LHCN-M2 (cell line): ENCODE measurements around the gene CCDC69. TPM values are rescaled to one million over a fixed set of nuclear protein-coding genes. Genes with fewer than 3 reads are reported as not detected.
"Not testable (repeated sequence)": the region's sequence is repeated elsewhere in the genome, so short reads cannot be mapped to it uniquely, and the experiment has no call there.

Experiments
- DNase-seq: peaks from one replicate; pipeline ENCODE4 v3.0.0-alpha.2; 2012; ENCODE audit warnings: low read depth
- polyA plus RNA-seq: library from polyadenylated mRNA; unstranded; fragments of >200 nt; gene quantifications from one replicate; pipeline ENCODE4 v1.2.1, GENCODE V29; 2012; ENCODE audit warnings: missing spikeins
- total RNA-seq: library from RNA; depleted of rRNA; stranded (reverse); fragments of >200 nt; gene quantifications from 2 replicates; pipeline ENCODE4 v1.2.3, GENCODE V29; 2014; rRNA removed

CCDC69 gene
- 0.13 and 0.29 TPM in 2 replicates for total RNA-seq
- 0.27 TPM for polyA plus RNA-seq

- DNase-seq, result peak; percentile 46
Observed at GRCh38 chr5:151223447-151224264, at the start of gene CCDC69. Gene CCDC69 (minus strand): TSS chr5:151224092. CDS start chr5:151223970, 122 bp downstream.

- no peak for DNase-seq
Observed at GRCh38 chr5:151271336-151271735, 47.4 kb upstream of the CCDC69 start.

- no peak for DNase-seq
Observed at GRCh38 chr5:151270599-151270998, 46.7 kb upstream of the CCDC69 start.

GRCh38 chr5:151267491-151268260 lies 43.8 kb upstream of the CCDC69 start:
- no peak for DNase-seq

- peak; percentile 35 for DNase-seq
Observed at GRCh38 chr5:151264113-151264512, 40.2 kb upstream of the CCDC69 start.

- no peak for DNase-seq
Observed at GRCh38 chr5:151262532-151262931, 38.6 kb upstream of the CCDC69 start.

GRCh38 chr5:151259931-151260330 lies 36.0 kb upstream of the CCDC69 start:
- DNase-seq, result no peak

- DNase-seq, result no peak
Observed at GRCh38 chr5:151258816-151259215, 34.9 kb upstream of the CCDC69 start.

GRCh38 chr5:151258201-151258611 lies 34.3 kb upstream of the CCDC69 start:
- DNase-seq, result no peak

- DNase-seq, result no peak
Observed at GRCh38 chr5:151257731-151258181, 33.9 kb upstream of the CCDC69 start.

GRCh38 chr5:151255621-151256286 lies 31.9 kb upstream of the CCDC69 start:
- DNase-seq, result no peak

GRCh38 chr5:151254990-151255389 lies 31.1 kb upstream of the CCDC69 start:
- DNase-seq, result not testable (repeated sequence)

- DNase-seq, result no peak
Observed at GRCh38 chr5:151254556-151254955, 30.7 kb upstream of the CCDC69 start.

- no peak for DNase-seq
Observed at GRCh38 chr5:151253605-151253950, 29.7 kb upstream of the CCDC69 start.

GRCh38 chr5:151252762-151253604 lies 29.1 kb upstream of the CCDC69 start, which contains the start of gene GM2A:
Gene GM2A (plus strand): TSS chr5:151253185. CDS start chr5:151253217, 32 bp downstream.
- DNase-seq, result peak; percentile 99

- no peak for DNase-seq
Observed at GRCh38 chr5:151251621-151252020, 27.7 kb upstream of the CCDC69 start.

- no peak for DNase-seq
Observed at GRCh38 chr5:151251001-151251551, 27.2 kb upstream of the CCDC69 start.

- DNase-seq, result no peak
Observed at GRCh38 chr5:151250346-151251000, 26.6 kb upstream of the CCDC69 start.

- DNase-seq, result no peak
Observed at GRCh38 chr5:151249281-151249680, 25.4 kb upstream of the CCDC69 start.

- DNase-seq, result no peak
Observed at GRCh38 chr5:151248651-151249050, 24.8 kb upstream of the CCDC69 start.
